GM21723 (cell line): ENCODE results near the gene SUB1.
"Not testable (repeated sequence)": the region's sequence is repeated elsewhere in the genome, so short reads cannot be mapped to it uniquely, and the experiment has no call there.

ENCODE experiments used
- ATAC-seq: cut with Tn5 transposase; IDR thresholded peaks from one replicate; pipeline ENCODE4 v1.9.1; 2021; ENCODE audit warnings: mild to moderate bottlenecking, moderate library complexity; ENCODE audit not compliant: unreplicated experiment

Gene SUB1

DNA sequence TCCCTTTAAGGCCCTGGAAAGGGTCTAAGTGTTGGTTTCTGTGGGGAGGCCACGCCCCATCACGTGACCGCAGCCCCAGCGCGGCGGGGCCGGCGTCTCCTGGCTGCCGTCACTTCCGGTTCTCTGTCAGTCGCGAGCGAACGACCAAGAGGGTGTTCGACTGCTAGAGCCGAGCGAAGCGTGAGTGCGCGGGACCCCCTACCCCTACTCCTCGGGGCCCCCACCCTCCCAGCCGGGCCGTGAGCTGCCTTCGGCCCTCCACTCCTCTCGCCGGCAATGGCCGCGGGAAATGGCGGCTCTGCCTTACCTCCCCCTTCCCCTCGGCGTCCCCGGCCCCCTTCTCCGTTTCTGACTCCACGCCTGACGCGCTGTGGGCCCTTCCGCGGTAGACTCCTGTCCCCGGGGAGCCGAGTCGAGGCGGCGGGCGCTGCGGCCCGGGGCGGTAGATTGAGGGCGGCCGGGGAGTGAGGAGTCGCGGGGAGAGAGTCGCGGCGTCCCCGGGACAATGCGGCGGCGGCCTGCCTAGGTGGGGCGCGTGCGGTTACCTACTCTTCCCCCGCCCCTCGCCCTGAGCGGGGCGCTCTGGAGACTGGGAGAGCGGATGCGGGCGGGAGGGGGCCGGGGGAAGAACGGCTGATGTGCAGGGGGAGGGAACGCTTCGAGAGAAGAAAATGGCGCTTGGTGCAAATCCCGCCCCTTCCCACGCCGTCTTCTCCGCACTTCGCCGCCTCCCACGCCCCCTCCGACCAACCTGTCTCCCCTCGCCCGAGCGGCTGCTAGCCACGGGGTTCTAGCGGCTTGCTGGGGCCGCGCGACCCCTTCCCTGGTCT, at the start of gene SUB1:
SUB1 (plus strand) TSS at position 112 of the 830 bp plus-strand sequence. CDS start 2,956 bp downstream, outside the sequence.
- ATAC-seq, result peak; percentile 53

DNA sequence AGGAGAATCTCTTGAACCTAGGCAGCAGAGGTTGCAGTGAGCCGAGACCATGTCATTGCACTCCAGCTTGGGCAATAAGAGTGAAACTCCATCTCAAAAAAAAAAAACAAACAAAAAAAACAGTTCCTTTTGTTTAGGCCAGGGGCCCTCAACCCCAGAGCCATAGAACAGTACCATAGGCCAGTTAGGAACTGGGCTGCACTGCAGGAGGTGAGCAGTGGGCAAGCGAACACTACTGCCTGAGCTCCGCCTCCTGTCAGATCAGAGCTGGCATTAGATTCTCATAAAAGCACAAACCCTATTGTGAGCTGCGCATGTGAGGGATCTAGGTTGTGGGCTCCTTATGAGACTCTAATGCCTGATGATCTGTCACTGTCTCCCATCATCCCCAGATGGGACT, 49.1 kb upstream of the SUB1 start:
- no peak for ATAC-seq

GRCh38 chr5:32537437-32538029, 47.8 kb upstream of the SUB1 start:
- peak; percentile 15 for ATAC-seq

DNA sequence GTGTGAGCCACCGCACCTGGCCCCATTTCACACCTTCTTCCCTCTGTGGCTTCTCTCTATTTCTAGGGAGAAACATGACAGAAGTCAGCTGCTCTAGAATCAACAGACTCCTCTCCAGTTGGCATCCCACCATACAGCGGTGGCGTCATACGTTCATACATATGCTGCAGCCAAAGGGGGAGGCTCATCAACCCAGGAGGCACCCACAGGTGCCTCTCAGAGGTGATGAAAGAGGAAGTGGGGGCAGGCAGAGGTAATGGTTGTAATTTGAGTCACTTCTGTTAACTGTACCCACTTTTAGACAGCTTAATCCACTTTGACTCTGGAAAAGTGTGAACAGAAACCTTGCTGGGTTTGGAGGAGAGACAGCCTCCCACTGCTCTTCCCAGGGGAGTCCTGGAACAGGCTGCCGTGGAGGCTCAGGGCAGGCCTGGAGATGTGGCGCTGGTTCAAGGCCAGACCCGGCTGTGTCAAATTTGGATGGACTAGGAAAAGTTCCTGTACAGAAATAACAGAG, 47.3 kb upstream of the SUB1 start:
- ATAC-seq, result peak; percentile 76

GRCh38 chr5:32539981-32540845, 45.1 kb upstream of the SUB1 start:
- ATAC-seq, result peak; percentile 25

- ATAC-seq, result no peak
Observed at GRCh38 chr5:32541241-32541640, 44.1 kb upstream of the SUB1 start.

DNA sequence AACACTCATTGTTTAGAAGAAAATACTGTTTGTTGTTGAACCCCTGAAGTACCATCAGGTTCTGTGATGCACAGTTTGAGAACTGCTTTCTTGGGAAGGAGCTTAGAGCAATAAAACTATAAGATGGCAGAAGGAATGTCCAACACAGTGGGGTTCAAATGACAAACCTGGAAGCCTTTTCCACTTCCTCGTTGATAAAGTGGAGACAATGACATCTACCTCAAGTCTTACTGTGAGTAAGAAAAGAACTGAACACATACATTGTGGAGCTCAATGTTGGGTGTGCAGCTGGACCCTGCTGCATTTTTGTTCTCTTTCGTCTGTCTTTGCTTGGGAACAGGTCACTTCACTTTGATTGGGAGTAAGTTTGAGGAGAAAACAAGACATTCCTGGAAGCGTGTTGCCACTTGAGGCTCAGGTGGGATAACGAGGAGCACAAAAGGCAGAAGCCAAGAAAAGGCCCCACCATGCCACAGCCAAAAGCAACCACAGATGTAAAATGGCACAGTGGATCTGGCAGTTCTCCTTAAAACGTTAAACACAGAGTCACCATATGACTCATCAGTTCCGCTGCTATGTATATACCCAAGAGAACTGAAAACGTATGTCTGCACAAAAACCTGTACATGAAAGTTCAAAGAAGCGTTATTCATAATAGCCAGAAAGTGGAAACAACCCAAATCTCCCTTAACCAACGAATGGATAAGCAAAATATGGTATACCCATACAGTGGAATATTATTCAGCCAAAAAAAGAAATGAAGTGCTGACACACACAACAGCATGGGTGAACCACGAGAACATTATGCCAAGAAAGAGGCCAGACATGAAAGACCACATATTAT, 42.9 kb upstream of the SUB1 start:
- peak; percentile 71 for ATAC-seq

DNA sequence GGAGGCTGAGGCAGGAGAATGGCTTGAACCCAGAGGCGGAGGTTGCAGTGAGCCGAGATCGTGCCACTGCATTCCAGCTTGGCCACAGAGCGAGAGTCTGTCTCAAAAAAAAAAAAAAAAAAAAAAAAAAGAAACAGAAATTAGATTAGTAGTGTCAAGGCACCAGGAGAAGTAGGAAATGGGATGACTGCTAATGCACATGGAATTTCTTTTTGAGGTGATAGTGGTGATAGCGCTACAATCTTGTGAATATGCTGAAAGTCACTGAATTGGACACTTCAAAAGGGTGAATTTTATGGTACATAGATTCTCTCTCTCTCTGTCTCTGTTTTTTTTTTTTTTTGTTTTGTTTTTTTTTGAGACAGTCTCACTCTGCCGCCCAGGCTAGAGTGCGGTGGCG, 42.1 kb upstream of the SUB1 start:
- ATAC-seq, result no peak

- no peak for ATAC-seq
Observed at GRCh38 chr5:32545102-32545800, 40.1 kb upstream of the SUB1 start.

DNA sequence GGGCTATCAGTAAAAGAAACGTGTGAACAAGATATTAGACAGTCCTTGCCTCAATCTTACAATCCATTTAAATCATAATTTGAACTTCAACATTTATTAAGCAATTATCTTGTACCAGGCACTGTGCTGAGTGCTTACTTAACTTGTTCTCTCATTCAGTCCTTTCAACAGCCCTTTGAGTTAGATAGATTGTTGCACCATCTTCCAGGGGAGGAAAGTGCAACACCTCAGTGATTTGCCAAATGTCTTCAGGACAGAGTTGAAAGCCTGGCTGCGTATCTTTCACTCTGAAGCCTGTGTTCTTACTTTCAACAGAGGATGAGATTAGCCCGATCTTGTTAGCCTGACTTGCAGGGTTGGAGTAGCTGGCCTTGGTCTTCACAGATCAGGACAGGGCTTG, 34.2 kb upstream of the SUB1 start:
- ATAC-seq, result no peak

GRCh38 chr5:32551865-32552264, 33.5 kb upstream of the SUB1 start:
- ATAC-seq, result no peak

DNA sequence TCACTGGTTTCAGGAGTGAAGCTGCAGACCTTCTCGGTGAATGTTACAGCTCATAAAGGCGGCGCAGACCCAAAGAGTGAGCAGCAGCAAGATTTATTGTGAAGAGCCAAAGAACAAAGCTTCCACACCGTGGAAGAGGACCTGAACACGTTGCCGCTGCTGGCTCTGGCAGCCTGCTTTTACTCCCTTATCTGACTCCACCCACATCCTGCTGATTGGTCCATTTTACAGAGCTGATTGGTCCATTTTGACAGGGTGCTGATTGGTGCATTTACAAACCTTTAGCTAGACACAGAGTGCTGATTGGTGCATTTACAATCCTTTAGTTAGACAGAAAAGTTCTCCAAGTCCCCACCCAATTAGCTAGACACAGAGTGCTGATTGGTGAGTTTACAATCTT, 32.9 kb upstream of the SUB1 start:
- ATAC-seq, result not testable (repeated sequence)

DNA sequence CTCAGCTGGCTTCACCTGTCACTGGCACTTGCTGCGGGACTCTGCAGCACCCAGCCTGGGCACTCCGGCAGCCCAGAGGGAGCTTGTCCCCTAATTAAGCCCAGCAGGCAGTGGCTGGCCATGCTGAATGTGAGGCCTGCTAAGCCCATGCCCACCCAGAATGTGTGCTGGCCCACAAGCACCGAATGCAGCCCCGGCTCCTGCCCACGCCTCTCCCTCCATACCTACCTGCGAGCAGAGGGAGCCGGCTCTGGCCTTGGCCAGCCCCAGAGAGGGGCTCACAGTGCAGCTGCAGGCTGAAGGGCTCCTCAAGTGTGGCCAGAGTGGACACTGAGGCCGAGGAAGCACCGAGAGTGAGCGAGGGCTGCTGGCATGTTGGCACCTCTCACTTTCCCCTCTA, 32.4 kb upstream of the SUB1 start:
- ATAC-seq, result no peak

GRCh38 chr5:32554181-32554780, 31.1 kb upstream of the SUB1 start:
- ATAC-seq, result not testable (repeated sequence)

DNA sequence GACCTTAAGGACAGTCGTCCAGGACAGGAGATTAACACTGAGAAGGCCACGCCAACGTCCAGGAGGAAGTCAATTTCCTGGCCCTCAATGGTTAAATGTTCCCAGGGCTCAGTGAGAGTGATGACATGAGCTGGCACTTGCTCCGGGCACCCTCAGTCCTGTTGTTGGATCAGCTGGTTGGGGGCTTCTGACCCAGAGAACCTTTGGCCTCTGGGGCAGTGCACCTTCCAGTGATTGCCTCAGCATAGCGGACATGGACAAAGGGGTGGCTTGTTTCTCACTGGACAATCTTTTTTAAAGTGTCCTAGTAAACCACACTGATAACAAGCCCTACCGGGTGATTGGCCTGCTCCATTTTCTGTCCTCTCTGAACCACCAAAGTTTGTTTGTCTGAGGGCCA, 28.8 kb upstream of the SUB1 start:
- not testable (repeated sequence) for ATAC-seq

DNA sequence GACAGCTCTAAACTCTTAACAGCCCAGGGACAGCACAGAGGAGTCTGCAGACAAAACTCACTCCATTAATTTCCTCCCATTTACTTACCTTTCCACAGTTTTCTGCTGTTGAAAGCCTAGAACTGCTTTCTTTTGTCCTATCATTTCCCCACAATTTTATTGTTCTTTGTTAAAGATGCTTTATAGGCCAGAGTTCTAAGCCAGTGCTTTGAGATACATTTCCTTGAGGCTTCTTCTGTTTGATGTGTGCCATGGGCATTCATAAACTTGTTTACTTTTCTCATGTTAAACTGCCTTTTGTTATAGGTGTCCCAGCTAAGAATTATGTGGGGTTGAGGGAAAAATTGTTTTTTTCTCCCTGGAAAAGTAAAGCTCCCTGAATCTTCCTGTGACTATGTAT, 25.9 kb upstream of the SUB1 start:
- no peak for ATAC-seq

DNA sequence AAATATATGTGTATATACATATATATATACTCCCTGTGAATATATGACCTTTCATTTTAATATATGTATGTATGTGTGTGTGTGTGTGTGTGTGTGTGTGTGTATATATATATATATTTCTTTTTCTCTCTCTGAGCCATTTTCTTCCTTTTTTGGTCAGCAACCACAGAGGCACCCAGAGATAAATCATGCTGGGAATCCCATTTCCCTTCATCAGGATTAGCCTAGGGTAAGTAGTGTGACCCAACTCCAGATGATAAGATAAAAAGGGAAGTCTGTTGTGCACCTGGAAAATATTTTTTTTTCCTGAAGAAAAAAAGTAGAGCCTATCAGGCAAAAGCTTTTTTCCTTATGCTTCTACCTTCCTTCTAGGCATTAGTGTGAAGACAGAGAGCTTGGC, 25.4 kb upstream of the SUB1 start:
- ATAC-seq, result no peak

GRCh38 chr5:32562056-32562455, 23.3 kb upstream of the SUB1 start:
- no peak for ATAC-seq

- no peak for ATAC-seq
Observed at GRCh38 chr5:32562843-32563242, 22.5 kb upstream of the SUB1 start.
